GM13977 (cell line): Measurements from ENCODE around the gene RNGTT.

Experiments used
- DNase-seq: peaks from one replicate; pipeline ENCODE4 v3.0.0; 2012; ENCODE audit warnings: low spot score
- CTCF ChIP-seq: IDR thresholded peaks from 2 replicates; pipeline ENCODE4 v1.5.1; 2012; ENCODE audit warnings: mild to moderate bottlenecking, control low read depth; ENCODE audit not compliant: insufficient read depth; ENCODE audit errors: extremely low read depth, missing control alignments
- in situ Hi-C: fragments of 300-500 bp; cut with MboI; formaldehyde crosslinking; loops from one replicate; pipeline ENCODE4 v1.12.0; 2022; ENCODE audit warnings: low sequenced_read_pairs, low pct_unique_long_range_greater_than_20kb, mixed read lengths, inconsistent platforms; ENCODE audit not compliant: unreplicated experiment

RNGTT gene

GRCh38 chr6:88895911-88896310, 67.5 kb downstream of the RNGTT start:
- TF ChIP-seq CTCF = no peak
- no peak for DNase-seq
- in situ Hi-C loops = no loop called here

GRCh38 chr6:88890860-88891845, 72.3 kb downstream of the RNGTT start:
- in situ Hi-C loops = no loop called here
- DNase-seq = no peak
- TF ChIP-seq CTCF = no peak

GRCh38 chr6:88890394-88890793, 73.0 kb downstream of the RNGTT start:
- no peak for TF ChIP-seq CTCF
- in situ Hi-C loops = no loop called here
- DNase-seq = no peak

- no peak for TF ChIP-seq CTCF
- in situ Hi-C loops = no loop called here
- DNase-seq = no peak
Measured at GRCh38 chr6:88884361-88884760, 79.1 kb downstream of the RNGTT start.

- no peak for DNase-seq
- in situ Hi-C loops = no loop called here
- TF ChIP-seq CTCF = no peak
Measured at GRCh38 chr6:88882536-88882935, 80.9 kb downstream of the RNGTT start.

GRCh38 chr6:88881451-88881850, 82.0 kb downstream of the RNGTT start:
- no peak for TF ChIP-seq CTCF
- DNase-seq = no peak
- in situ Hi-C loops = no loop called here
